Upper lobe of left lung (tissue), 4 donors: Measurements from ENCODE around the gene COMMD3.

ENCODE experiments used
- EP300 ChIP-seq, 4 donors: sonication (generic); formaldehyde crosslinking; IDR thresholded peaks; one replicate each; pipeline ENCODE4 v1.5.1; 2017; ENCODE audit warnings: antibody characterized with exemption in 4 of 4, control low read depth in 2 of 4
- POLR2AphosphoS5 ChIP-seq, 2 donors: sonication (generic); formaldehyde crosslinking; IDR thresholded peaks; one replicate each; pipeline ENCODE4 v1.5.1; 2017; ENCODE audit warnings: antibody characterized with exemption in 2 of 2
- TF ChIP-seq, protein P1 (sequence below), 6 experiments: fragments of 450-650 bp in 4 of 6; fragments of 200-600 bp in 2 of 6; sonication (generic) in 2 of 6; IDR thresholded peaks; one replicate each; pipeline ENCODE4 v1.5.1; 2016 to 2019; ENCODE audit warnings: antibody characterized with exemption in 6 of 6

DNA sequence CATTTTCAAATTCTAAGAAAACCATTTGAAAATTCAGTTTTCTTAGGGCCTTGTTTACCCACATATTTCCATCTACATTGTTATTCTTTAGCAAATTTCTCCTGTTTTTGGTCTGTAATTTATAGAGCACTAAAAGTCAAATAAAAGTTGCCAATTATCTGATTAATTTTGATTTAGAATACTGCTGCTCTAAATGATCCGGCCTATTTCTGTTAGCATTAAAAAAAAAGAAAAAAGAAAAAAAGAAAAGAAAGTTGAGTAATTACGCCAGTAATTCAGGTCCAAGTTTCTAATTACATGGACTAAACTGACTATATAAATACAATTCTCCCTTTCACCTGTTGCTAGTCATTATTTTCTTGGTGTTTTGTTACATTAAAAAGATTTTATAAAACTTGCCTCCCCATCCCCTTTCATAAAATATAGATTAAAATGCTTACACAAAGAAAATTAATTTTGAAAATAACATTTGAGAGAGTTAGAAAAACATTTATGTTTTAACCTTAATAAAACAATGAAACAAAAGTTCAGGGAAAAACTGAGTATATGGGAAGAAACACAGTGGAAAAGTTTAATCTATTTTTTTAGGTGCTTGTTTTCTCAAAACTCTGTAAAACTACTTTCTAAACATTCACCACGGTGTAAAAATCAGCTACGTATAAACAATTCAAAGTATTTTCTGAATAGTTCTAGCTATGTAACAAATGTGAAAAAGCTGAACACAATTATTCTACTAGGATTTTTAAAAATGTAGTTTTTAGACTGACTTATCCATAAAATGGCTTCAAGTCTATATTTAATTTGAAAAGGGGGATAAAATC, 6.8 kb upstream of the COMMD3 start:
- TF ChIP-seq, protein P1, sequence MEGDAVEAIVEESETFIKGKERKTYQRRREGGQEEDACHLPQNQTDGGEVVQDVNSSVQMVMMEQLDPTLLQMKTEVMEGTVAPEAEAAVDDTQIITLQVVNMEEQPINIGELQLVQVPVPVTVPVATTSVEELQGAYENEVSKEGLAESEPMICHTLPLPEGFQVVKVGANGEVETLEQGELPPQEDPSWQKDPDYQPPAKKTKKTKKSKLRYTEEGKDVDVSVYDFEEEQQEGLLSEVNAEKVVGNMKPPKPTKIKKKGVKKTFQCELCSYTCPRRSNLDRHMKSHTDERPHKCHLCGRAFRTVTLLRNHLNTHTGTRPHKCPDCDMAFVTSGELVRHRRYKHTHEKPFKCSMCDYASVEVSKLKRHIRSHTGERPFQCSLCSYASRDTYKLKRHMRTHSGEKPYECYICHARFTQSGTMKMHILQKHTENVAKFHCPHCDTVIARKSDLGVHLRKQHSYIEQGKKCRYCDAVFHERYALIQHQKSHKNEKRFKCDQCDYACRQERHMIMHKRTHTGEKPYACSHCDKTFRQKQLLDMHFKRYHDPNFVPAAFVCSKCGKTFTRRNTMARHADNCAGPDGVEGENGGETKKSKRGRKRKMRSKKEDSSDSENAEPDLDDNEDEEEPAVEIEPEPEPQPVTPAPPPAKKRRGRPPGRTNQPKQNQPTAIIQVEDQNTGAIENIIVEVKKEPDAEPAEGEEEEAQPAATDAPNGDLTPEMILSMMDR (IDR thresholded peaks at IDR 0.05): no peak
- TF ChIP-seq POLR2AphosphoS5 (IDR thresholded peaks at IDR 0.05) (no peak), EP300 (IDR thresholded peaks at IDR 0.05) (no peak)
